HG03565 (cell line): Measurements from ENCODE around the gene OR4C6.
A peak's percentile ranks its signal among the peaks of the same experiment; 100 is the strongest.

Experiments
- ATAC-seq: cut with Tn5 transposase; IDR thresholded peaks from one replicate; pipeline ENCODE4 v1.9.1; 2021; ENCODE audit warnings: mild to moderate bottlenecking, moderate library complexity; ENCODE audit not compliant: unreplicated experiment

OR4C6 gene

GRCh38 chr11:55661901-55662300 is at the start of gene OR4C6:
Gene OR4C6 (plus strand): TSS chr11:55662201. CDS start chr11:55665167, 2,966 bp downstream.
- ATAC-seq = no peak

GRCh38 chr11:55624531-55624930 is 37.5 kb upstream of the OR4C6 start:
- no peak for ATAC-seq

- no peak for ATAC-seq
These were observed 27.2 kb upstream of the OR4C6 start, which contains the start of gene OR4P4 for GRCh38 chr11:55634813-55635212. Gene OR4P4 (plus strand): TSS chr11:55635113.

- no peak for ATAC-seq
These were observed 14.0 kb upstream of the OR4C6 start, which contains the start of gene OR4S2 for GRCh38 chr11:55648027-55648426. Gene OR4S2 (plus strand): TSS chr11:55648327. CDS start chr11:55650904, 2,577 bp downstream.

GRCh38 chr11:55652560-55652959 is 9.4 kb upstream of the OR4C6 start:
- ATAC-seq = no peak

GRCh38 chr11:55655096-55655495 is 6.9 kb upstream of the OR4C6 start:
- ATAC-seq = no peak

- peak; percentile 97 for ATAC-seq
These were observed 3.9 kb upstream of the OR4C6 start for GRCh38 chr11:55658031-55658573.

GRCh38 chr11:55658608-55659007 is 3.4 kb upstream of the OR4C6 start:
- ATAC-seq = peak; percentile 27

GRCh38 chr11:55669376-55669775 is 7.4 kb downstream of the OR4C6 start:
- ATAC-seq = no peak

- no peak for ATAC-seq
These were observed 11.9 kb downstream of the OR4C6 start for GRCh38 chr11:55673860-55674259.

- peak; percentile 96 for ATAC-seq
These were observed 35.8 kb downstream of the OR4C6 start for GRCh38 chr11:55697817-55698216.

- no peak for ATAC-seq
These were observed 39.4 kb downstream of the OR4C6 start for GRCh38 chr11:55701429-55701828.

- ATAC-seq = peak; percentile 64
These were observed 45.0 kb downstream of the OR4C6 start for GRCh38 chr11:55707029-55707428.

GRCh38 chr11:55714982-55715888 is 53.2 kb downstream of the OR4C6 start:
- no peak for ATAC-seq
